GM18858 (cell line): ENCODE data around the gene CPEB3.
"Not testable (repeated sequence)": the region's sequence is repeated elsewhere in the genome, so short reads cannot be mapped to it uniquely, and the experiment has no call there.

Experiments used
- ATAC-seq: cut with Tn5 transposase; IDR thresholded peaks from one replicate; pipeline ENCODE4 v1.9.1; 2021; ENCODE audit not compliant: unreplicated experiment

Gene CPEB3

DNA sequence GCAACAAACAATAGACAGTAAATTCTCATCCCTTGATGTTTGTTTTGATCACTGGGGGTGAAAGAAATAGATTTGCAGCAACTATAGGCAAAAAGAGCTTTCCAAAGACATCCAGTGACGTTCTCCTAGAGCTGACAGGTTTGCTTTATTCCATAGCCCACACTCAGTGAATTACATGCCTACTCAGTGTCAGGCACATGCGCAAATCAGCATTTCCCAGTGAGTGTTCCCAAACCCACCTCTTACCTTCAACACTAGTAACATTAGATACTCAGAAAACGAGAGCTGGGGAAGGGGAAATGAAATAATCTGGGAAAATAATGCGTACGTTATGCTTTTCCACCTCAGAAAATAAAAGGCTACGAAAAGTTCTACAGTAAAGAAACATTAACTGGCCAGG, 144.1 kb downstream of the CPEB3 start:
- no peak for ATAC-seq

DNA sequence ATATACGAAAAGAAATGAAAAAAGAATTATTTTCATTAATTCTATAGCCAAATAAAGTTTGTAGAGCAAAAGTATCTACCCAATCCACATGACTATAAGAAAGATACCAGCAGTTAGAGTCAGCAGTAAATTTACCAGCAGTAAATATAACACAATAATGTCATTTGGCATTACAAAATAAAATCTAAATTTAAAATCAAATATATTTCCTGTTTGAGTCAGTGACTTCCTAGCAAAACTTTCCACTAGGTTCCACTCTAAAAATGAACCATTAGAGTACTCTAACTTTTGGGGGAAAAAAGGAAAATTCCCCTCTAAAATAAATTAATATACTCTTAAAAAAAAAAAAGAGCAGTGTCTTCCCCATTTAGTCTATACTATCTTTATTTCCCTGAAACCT, 144.8 kb downstream of the CPEB3 start:
- ATAC-seq = no peak

DNA sequence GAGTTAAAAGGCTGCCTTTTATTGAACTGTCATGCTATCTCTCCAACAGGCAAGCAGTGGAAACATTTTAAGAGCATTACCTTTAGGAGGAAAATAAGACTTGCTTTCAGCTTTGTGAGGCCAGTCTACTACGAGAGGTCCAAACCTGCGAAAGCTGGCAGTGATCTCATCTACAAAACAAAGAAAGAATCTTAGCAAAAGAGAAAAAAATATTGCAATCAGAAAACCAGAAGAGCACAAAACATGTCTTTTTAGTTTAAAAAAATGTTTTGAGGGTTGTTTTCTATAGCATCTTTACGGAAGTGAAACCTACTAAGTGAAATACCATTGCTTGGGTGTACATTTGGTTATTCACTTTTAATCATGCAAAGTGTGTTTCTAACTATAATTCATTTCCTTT, 147.9 kb downstream of the CPEB3 start:
- peak; percentile 74 for ATAC-seq

DNA sequence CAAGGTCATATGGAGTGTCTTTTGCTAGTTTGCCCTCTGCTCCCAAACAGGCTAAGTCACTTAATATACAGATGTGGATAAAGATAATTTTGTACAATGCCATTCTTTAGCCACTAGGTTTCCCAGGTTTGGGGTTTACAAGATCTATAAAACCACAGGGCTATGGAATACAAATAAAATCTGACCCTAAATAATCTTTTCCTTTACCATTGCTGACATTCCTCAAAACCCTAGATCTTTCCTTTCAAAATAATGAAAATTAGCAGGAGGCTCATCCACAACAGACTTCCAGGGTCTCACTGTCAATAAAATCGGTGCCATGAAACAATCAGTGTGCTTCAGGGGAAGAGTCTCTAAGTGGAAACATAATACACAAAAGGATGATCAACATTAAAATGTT, 148.4 kb downstream of the CPEB3 start:
- no peak for ATAC-seq

DNA sequence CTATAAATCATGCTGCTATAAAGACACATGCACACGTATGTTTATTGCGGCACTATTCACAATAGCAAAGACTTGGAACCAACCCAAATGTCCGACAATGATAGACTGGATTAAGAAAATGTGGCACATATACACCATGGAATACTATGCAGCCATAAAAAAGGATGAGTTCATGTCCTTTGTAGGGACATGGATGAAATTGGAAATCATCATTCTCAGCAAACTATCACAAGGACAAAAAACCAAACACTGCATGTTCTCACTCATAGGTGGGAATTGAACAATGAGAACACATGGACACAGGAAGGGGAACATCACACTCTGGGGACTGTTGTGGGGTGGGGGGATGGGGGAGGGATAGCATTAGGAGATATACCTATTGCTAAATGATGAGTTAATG, 149.7 kb downstream of the CPEB3 start:
- not testable (repeated sequence) for ATAC-seq

DNA sequence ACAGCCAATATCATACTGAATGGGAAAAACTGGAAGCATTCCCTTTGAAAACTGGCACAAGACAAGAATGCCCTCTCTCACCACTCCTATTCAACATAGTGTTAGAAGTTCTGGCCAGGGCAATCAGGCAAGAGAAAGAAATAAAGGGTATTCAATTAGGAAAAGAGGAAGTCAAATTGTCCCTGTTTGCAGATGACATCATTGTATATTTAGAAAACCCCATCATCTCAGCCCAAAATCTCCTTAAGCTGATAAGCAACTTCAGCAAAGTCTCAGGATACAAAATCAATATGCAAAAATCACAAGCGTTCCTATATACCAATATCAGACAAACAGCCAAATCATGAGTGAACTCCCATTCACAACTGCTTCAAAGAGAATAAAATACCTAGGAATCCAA, 156.8 kb downstream of the CPEB3 start:
- not testable (repeated sequence) for ATAC-seq

DNA sequence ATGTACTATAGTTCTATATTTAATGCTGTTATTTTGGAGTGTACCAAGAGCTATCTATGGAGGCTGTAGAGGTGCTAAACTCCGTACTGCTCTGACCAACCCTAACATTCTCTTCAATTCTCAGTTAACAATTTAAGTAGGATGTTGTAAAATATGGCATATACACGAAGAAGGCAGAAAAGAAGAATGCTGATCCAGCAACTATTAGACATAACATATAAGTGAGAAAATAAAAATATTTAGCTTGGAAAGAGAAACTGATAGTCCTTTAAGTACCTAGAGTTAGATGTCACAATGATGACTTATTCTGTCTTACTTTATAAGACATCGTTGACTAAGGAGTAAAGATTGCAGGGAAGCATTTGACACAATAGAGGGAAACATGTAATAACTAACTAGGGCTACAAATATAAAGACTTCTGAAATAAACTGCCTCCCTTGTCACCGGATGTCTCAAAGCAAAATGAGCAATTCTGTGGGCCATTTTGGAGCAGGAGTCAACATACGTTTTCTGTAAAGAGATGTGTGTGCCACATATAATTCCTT, 159.5 kb downstream of the CPEB3 start:
- ATAC-seq = no peak

DNA sequence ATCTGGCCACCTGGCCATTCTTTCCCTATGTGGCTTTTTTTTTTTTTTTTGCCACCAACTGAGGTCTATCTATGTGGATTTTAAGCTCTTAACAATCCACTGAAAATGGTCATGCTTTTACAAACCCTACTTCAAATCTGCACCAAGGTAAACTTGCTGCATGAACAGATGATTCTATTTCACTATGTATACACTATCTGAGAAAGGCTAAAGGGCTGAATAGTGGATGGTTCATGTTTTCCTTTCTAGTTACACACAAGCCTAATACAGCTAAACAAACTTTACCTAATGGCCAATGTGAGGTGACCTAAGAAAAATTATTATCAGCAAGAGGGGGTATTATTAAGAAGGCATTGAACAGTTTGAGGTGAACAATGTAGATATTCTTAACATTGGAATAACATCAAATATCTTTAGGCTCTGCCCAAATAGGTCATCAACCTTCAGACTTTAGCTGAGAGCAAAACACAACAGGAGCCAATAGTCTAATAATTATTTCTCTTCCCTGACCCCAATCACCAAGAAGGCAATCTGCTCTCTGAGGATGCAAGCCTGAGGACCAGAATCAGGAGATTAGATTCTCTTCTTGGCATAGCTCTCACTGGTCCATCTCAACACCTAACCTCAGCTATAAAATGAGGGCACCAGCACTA, 160.1 kb downstream of the CPEB3 start:
- no peak for ATAC-seq

DNA sequence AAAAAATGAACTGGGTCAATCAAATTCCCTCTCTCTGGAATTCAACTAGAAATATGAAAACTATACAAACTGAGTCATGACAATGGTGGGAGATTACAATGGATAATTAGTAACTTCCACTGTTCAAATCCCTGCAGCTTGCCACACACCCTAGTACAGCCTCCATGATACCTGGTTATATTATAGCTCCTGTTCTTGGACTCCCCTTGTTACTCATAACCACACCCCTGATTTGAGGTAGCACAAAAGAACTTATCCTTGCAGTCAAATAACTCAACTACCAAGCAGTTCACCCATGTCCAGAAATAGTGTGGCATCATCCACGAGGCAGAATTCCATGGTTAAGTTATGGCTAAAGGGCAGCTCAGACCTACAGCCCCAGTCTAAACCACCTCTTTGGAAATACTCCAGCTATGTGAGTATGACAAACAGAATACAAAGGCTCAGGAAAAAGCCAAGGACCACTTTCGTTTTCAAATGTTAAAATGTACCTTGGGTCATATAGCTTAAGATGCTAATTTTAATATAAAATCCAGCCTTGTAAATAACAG, 164.7 kb downstream of the CPEB3 start:
- no peak for ATAC-seq

DNA sequence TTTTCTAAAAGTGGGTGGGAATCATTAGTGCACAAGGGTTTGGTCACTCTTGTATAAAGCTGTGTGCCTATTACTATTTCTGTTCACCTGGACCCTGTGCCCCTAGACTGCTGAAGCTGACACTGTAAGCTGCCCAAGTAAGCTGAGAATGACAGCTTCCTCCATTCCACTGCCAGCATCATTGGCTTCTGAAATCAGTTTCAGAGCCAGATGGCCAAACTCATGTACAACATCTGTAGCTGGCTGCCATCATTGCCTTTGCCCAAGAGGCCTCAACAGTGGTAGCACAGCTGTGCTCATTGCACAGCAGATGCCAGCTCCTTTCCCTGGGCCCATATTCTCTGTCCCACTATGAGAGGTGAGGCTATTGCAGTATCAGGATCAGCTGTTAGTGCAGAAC, 165.7 kb downstream of the CPEB3 start:
- ATAC-seq = no peak

DNA sequence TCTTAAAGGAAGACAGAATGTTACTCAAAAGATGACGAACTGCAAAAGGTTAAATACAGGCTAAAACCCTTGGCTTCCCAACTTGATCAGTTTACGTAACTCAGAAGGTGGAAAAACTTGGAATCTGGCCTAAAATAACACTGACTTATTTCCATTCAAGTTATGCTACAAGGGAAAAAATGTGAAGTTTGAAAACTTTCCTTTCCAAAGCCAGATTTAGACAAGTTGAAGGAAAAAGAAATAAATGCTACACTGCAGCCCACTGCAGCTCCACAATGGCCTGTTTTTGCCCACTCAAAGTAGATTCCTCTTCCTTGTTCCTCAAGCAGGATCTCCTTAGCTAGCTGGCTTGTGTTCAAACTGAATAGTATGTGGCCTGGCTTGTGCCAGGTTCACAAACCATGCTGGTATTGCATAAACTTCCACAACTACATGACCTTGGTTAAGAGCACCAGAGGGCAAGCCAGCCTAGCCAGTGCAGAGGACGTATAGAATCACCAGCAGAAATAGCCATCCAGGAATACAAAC, 166.2 kb downstream of the CPEB3 start:
- no peak for ATAC-seq

DNA sequence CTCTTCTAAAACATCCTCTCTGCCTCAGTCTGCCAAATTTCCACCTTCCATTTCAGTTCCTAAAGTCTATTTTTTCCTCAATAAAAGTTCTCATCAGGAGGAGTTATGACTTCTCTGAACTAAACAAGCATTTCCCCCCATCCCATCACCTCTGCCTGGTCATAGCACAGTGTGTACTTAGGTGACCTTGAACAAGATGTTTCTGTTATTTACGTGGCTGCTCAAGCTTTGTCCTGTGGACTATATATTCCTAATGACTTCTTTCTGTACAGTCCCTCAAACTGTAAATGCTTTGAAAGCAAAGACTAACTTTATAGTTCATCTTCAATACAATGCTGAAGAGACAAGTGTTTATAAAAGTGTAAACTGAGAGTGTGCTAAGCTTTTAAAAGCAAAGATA, 166.9 kb downstream of the CPEB3 start:
- ATAC-seq = no peak

DNA sequence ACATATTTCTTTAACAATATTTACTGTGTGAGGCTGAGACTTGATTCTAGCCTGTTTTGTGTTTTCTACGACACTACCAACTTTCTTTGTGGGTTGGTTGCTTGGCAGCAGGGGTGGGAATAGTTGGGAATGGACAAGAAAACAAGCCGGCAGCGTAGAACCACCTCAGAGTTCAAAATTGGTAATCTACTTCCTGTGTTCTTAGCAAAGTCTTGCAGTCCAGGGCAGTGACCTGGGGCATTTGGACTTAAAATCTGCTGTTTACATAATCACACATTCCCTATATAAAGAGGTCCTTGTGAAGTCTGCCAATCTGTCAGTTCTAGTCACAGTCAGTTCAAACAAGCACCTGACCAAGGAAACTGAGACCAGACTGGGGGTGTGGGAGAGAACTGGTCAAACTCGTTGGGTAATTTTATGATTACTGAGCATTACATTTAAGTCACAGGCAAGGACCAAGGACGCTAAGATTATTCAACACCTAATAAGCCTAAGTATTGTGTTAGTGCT, 167.9 kb downstream of the CPEB3 start:
- no peak for ATAC-seq

DNA sequence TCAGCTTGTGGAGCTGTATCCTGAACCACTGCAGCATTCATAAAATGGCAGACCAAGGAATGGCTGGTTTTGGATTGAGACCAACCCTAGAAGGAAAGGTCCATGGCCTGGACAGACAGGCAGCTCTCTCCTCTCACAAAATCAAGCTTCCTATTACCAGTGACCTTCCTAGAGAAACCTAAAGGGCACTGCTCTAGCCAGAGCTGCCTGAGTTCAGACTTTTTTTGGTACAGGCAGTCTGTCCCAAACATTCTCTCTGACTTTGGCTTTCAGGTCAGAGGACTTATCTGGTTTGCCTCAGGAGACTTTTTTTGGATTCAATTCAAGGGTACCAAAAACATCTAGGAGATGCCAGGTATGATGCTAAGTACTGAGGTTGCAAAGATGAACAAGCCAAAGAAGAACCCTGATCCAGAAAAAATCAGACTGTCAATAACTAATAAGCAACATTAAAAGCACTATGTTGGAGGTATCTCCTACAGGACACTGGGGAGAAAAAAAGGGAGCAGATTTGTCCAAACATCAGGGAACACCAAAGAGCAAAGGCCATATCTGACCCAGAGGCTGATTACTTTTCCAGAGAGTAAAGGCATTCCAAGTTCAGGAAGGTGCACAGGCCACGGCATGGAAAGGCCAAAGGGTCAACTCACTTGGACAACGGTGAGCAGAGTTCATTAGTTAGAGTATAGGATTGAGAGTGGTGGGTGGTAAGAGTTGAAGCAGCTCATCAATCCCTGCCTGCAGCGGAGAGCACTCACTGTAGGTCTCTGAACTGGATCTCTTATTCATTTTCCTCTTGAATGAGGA, 169.0 kb downstream of the CPEB3 start:
- ATAC-seq = no peak

DNA sequence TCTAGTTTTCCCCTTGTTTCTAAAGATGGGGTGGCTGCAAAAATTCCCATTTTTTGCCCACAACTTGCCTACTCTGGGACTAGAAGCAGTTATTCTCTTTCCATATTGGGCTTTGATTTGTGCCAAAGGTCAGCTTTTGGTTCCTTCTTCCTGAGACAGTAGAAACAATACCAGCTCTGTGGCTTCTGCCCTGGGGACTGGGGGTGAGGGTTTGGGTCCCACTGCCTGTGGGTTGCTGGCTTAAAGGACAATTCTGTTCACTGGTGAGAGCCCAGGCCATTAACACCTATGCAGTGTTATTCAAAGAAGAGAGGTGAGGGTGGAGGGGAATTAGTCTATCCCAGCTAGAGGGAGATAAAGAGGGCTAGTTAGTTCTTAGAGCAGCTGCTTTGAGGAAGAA, 171.5 kb downstream of the CPEB3 start:
- ATAC-seq = no peak

DNA sequence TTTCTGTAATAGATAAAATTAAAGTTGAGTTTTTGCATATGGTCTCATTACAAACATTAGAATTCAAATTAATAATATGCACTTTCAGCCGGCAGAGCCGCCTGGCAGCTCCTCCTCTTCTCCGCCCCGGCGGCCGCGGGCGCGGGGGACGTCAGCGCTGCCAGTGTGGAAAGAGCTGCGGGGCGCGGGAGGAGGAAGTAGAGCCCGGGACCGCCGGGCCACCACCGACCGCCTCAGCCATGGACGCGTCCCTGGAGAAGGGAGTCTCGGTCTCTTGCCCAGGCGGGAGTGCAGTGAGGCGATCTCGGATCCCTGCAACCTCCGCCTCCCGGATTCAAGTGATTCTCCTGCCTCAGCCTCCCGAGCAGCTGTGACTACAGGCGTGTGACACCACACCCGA, 176.0 kb downstream of the CPEB3 start:
- not testable (repeated sequence) for ATAC-seq

DNA sequence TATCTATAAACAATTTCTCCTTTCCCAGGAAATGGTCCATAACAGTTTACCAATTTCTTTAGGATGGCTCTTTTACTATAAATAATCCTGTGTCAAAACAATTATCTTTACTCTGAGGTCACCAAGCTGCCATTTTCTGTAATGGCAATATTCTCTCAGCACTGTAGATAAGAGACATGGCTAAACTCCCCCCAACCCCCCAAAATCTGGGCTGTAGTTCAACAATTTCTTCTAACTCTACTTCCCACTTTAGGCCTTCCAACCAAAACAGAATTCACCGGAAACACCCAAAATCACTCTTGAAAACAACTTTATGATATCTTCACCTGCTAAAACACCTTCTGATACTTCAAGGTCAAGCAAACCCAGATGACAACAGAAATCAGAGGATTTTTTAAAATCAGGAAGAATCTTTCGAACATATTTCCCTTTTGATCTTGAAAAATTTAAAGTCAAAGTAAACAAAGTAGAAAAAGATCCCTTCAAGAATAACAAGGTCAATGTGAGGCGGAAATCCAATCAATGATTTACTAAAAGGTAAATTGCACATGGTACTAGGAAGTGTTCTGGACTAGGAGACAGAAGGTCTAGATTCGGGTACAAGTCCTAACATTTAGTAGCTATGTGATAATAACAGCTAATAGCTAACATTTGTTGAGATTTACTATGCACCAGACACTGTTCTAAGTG, 176.8 kb downstream of the CPEB3 start:
- no peak for ATAC-seq

DNA sequence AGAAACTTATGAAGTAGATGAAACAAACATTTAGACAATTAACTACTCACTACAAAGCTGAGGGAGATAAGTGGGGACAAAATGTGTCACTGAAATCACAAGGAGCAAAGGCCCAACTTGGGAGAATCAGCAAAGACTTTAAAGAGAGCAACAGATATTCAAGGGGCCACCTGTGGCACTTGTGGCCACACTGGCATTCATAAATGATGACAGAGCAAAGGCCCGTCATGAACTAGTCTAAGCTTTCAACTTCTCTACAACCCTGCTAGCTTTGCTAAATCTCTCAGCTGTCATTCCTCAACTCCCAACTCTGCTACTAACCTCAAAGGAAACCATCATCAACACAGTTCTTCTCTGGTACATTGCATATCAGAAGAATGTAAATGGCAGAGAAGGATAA, 178.4 kb downstream of the CPEB3 start:
- no peak for ATAC-seq

DNA sequence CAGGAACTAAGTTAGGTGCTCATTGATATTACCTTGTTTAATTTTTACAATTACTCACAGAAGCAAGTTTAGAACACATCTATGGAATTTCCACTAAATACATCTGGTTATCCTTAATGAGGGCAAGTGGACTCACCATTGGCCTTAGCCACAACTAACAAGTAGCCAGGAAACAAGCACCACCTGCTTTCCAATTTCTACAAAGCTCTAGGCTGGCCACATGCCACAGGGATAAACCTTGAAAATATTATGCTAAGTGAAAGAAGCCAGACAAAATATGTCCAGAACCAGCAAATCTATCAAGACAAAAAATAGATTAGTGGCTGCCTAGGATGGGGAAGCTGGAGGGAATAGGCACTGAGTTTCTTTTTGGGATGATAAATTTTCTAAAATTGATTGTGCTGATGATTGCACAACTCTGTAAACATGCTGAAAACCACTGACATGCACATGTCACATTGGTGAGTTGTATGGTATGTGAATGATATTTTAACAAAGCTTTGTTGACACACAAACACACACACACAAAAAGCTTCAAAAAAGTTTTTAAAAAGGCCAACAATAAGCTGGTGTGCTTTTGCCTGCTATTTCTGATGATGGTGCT, 179.4 kb downstream of the CPEB3 start:
- no peak for ATAC-seq

DNA sequence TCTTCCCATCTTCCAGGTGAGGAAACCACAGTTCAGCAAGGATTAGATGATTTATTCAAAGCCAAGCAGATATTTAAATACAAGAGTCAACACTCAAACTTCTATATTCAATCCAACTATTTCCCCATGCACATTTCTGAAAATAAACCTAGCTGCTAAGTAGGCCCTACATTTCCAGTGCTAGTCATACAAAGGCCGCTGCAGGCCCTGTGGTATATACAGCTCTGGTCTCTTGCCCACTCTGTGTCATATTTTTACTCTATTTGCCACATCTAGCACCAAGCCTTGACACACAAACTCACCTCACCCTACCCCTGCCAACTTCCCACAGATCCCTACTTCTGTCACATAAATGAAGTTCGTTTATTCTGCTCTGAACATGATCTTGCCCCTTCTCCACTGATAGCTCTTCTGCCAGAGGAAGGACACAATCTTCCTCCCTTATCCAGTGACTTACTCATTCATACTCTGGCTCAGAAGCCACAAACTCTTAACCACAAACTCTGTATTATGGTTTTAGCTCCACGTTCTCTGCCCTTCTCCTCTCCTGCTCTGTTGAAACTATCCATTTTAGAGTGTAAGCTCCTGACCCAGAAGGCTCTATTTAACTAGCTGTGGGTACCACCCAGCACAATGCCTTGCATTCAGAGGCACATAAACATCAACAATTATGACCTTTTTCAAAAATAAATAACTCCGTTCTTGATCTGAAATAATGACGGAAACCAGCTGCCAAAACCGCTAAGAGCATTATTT, 180.7 kb downstream of the CPEB3 start:
- no peak for ATAC-seq
